NCI-H524 treated with DMSO at 0.1 percent for 48 hours (cell line): ENCODE data around the gene HGS.

Experiments
- DNase-seq: peaks from one replicate; lab custom pipeline; 2025; lab: John Stamatoyannopoulos, UW

HGS gene

GRCh38 chr17:81706232-81706611, 22.4 kb downstream of the HGS start:
- no peak for DNase-seq

GRCh38 chr17:81706757-81707624, 23.2 kb downstream of the HGS start:
- no peak for DNase-seq

GRCh38 chr17:81707725-81708646, 24.2 kb downstream of the HGS start:
- DNase-seq = no peak

- DNase-seq = no peak
Observed at GRCh38 chr17:81708739-81709185, 25.0 kb downstream of the HGS start.

GRCh38 chr17:81710514-81711308, 26.9 kb downstream of the HGS start:
- DNase-seq = no peak

GRCh38 chr17:81711814-81712467, 28.1 kb downstream of the HGS start, which contains the start of gene SLC25A10:
TSS of gene SLC25A10 (plus strand) at chr17:81712284. CDS start at chr17:81712427, 143 bp downstream.
- DNase-seq = peak; percentile 27

GRCh38 chr17:81712468-81713003, 28.7 kb downstream of the HGS start:
- DNase-seq = no peak

- DNase-seq = no peak
Observed at GRCh38 chr17:81713004-81713555, 29.3 kb downstream of the HGS start.

GRCh38 chr17:81713556-81714411, 30.0 kb downstream of the HGS start:
- DNase-seq = no peak

- no peak for DNase-seq
Observed at GRCh38 chr17:81714412-81715106, 30.7 kb downstream of the HGS start.

GRCh38 chr17:81715107-81715871, 31.5 kb downstream of the HGS start:
- no peak for DNase-seq

- DNase-seq = no peak
Observed at GRCh38 chr17:81715872-81716673, 32.3 kb downstream of the HGS start.

- DNase-seq = no peak
Observed at GRCh38 chr17:81716674-81716996, 32.8 kb downstream of the HGS start.

- no peak for DNase-seq
Observed at GRCh38 chr17:81717049-81717765, 33.4 kb downstream of the HGS start.

- DNase-seq = no peak
Observed at GRCh38 chr17:81717766-81718089, 33.9 kb downstream of the HGS start.

- DNase-seq = no peak
Observed at GRCh38 chr17:81719410-81720266, 35.8 kb downstream of the HGS start.
